Measurements from ENCODE around the gene ING5.

DNA sequence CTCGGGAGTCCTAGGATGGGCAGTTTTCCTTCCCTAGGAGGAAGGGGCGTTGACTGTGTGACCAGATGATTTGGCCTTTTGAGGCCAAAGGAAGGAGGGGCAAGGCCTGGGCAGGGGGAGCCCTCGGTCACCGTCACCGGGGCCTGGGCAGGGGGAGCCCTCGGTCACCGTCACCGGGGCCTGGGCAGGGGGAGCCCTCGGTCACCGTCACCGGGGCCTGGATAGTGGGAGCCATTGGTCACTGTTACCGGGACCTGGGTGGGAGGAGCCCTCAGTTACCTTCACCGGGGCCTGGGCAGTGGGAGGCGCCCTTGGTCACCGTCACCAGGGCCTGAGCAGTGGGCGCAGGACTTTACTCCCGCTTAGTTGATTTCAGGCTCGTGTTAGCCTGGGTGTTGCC, 49.9 kb downstream of the ING5 start:
- TF ChIP-seq, protein P1, sequence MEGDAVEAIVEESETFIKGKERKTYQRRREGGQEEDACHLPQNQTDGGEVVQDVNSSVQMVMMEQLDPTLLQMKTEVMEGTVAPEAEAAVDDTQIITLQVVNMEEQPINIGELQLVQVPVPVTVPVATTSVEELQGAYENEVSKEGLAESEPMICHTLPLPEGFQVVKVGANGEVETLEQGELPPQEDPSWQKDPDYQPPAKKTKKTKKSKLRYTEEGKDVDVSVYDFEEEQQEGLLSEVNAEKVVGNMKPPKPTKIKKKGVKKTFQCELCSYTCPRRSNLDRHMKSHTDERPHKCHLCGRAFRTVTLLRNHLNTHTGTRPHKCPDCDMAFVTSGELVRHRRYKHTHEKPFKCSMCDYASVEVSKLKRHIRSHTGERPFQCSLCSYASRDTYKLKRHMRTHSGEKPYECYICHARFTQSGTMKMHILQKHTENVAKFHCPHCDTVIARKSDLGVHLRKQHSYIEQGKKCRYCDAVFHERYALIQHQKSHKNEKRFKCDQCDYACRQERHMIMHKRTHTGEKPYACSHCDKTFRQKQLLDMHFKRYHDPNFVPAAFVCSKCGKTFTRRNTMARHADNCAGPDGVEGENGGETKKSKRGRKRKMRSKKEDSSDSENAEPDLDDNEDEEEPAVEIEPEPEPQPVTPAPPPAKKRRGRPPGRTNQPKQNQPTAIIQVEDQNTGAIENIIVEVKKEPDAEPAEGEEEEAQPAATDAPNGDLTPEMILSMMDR (IDR thresholded peaks at IDR 0.05) = no peak
- no peak for TF ChIP-seq POLR2A (IDR thresholded peaks at IDR 0.05)

Data from uterus (tissue), 2 donors.